GM21786 (cell line): ENCODE results near the gene RPTOR.
"Not testable (repeated sequence)": the region's sequence is repeated elsewhere in the genome, so short reads cannot be mapped to it uniquely, and the experiment has no call there.

Source experiments
- ATAC-seq: cut with Tn5 transposase; IDR thresholded peaks from one replicate; pipeline ENCODE4 v1.9.1; 2021; ENCODE audit not compliant: unreplicated experiment

The RPTOR gene

GRCh38 chr17:80872501-80873306 is 328.1 kb downstream of the RPTOR start:
- no peak for ATAC-seq

DNA sequence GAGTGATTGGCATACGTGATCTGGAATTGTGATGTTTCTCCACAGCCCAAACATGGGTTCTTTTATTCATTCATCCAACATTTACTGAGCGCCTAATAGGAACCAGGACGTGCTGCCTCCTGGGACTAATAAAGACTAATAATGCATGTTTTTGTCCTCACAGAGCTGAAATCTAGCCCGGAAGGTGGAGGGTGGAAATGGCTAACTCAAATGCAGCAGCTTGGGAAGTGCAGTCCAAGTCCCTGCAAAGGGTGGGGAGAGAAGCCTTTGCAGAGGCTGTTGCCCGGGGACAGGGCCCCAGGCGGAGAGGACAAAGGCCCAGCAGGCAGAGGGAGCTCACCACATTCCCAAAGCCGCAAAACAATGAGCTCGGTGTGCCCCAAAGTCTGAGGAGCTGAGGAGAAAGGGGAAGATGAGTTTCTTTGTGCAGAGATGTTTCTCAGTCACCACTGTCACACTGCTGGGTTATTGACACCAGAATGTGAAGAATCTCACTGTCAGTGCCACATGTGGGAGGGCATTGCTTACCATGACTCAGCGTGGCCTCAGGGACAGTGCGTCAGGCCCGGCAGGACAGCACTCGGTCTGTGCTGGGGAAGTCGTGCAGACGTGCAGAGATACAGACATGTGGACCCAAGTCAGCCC is 328.8 kb downstream of the RPTOR start:
- no peak for ATAC-seq

GRCh38 chr17:80874866-80875445 is 330.3 kb downstream of the RPTOR start:
- ATAC-seq: no peak

DNA sequence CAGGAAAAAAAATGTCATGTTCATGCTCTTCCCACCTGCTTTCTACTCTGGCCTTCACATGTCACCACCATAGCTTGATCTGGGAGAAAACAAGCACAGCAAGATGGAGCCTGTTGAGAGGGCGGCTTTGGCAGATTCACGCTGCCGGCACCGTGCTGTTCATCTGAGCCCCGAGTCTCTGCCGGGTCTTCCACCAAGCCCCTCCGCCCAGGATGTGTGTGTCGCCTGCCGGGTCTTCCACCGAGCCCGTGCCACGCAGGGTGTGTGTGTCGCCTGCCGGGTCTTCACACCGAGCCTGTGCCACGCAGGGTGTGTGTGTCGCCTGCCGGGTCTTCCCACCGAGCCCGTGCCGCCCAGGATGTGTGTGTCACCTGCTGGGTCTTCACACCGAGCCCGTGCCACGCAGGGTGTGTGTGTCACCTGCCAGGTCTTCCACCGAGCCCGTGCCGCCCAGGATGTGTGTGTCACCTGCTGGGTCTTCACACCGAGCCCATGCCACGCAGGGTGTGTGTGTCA is 330.9 kb downstream of the RPTOR start:
- not testable (repeated sequence) for ATAC-seq

- not testable (repeated sequence) for ATAC-seq
These were observed 331.9 kb downstream of the RPTOR start for GRCh38 chr17:80876456-80876949.

DNA sequence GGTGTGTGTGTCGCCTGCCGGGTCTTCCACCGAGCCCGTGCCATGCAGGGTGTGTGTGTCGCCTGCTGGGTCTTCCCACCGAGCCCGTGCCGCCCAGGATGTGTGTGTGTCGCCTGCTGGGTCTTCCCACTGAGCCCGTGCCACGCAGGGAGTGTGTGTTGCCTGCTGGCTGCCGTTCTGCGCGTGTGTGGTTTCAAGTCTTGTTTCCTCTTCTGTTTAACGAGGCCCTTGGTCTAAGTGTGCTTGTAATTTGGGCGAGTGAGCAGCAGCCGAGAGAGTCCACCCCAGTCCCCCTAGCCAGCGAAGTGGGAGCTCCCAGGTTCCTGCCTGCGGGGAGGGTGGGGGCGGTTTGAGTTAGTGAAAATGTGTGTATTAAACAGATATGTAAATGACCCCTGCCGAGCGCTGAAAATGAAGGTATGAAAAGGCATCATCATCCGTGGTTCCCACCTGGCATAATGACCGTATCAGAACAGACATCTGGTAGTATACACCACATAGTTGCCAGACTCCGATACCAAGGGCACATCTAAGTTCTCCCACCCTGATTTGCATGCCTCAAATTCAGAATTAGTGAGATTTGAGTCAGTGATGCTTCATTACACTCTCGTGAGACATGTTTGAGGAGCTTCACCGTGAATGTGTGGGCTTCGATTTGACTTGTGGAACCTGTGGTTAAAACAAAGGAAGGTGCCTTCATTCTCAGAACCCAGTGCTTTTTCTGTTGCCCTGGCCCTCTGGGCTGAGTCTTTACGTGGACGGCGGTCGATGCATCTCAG is 332.5 kb downstream of the RPTOR start:
- ATAC-seq: peak; percentile 92

- no peak for ATAC-seq
These were observed 333.2 kb downstream of the RPTOR start for GRCh38 chr17:80877729-80878303.

DNA sequence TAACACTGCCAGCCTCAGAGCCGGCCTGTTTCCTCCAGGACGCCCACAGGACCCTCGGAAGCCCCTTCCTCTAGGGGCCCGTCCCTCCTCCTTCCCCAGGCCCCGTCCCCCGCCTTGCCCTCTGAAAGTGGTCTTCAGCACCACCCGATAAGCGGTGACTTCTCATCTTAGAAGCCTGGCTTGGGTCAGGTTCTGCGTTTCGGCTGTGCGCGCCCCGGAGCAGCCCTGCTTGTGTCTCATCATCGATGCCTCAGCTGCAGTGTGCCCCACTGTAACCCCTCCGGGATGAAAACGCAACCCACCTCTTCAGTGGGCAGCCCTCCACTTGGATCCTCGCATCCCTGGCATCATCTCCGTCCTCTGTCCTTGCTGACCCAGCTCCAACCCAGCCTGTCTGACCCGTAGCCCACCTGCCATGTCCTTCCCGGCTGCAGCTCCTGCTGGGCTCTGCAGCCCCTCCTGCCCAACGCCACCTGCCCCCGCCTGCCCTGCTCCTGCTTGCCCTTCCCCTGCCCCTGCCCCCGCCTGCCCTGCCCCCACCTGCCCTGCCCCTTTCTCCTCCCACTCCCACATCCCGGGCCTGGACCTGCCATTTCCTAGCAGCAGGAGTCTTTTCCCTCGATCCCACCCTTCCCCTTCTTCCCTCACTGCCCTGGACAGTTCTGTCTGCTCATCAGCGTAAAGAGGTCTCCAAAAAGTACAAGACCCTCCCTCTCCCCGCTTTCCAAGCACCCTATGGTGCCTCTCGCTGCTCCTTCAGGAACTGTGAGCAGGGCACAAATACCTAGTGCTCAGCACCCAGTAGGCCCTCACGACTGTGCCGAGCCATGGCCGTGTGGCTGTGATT is 334.5 kb downstream of the RPTOR start:
- ATAC-seq: no peak

- no peak for ATAC-seq
These were observed 335.3 kb downstream of the RPTOR start for GRCh38 chr17:80879723-80880647.

- no peak for ATAC-seq
These were observed 336.0 kb downstream of the RPTOR start for GRCh38 chr17:80880648-80880985.

- no peak for ATAC-seq
These were observed 336.7 kb downstream of the RPTOR start for GRCh38 chr17:80881306-80881705.

GRCh38 chr17:80882323-80882722 is 337.7 kb downstream of the RPTOR start:
- no peak for ATAC-seq

GRCh38 chr17:80882926-80883685 is 338.5 kb downstream of the RPTOR start:
- ATAC-seq: no peak

GRCh38 chr17:80883831-80884735 is 339.4 kb downstream of the RPTOR start:
- ATAC-seq: no peak

DNA sequence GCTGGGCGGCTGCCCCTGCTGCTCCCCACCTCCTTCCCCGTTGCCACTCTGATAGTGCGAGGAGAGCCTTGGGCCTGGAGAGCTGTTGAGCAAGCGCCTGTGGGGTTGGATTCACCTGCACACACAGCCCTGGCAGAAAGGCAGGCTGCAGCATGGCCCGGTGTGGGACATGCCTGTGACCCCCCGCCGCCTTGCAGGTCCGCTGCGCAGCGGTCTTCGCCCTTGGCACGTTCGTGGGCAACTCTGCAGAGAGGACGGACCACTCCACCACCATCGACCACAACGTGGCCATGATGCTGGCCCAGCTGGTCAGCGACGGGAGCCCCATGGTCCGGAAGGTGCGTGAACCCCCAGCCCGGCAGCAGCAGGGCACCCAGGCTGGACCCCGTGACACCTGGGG is 340.2 kb downstream of the RPTOR start:
- no peak for ATAC-seq

- no peak for ATAC-seq
These were observed 341.4 kb downstream of the RPTOR start for GRCh38 chr17:80885947-80886582.
